ENCODE results near the gene KCNT2.

KCNT2 gene

DNA sequence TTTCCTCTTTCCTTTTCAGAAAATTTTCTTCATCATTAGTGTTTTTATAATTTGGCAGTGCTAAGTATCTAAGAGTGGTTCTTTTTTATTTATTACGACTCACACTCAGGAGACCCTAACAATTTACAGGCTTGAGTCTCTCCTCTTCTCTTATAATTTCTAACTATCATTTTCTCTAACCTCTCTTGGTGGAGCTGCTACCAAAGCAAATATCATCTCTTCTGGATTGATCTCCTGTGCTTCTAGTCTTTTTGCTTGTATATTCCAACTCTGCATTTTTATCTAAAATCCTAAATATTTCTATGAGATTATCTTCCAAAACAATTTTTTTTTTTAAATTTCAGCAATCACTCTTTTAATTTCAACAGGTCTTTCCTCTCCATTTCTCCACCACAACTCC, 250.3 kb downstream of the KCNT2 start:
- Mint-ChIP-seq H3K9me3 (no peaks in the 10 kb centered on the region), H3K27me3 (ENCODE audit: low read depth) (no peaks in the 10 kb centered on the region), H3K4me1 (ENCODE audit: low read depth) (no peaks in the 10 kb centered on the region)

GRCh38 chr1:196355206-196355786, 252.9 kb downstream of the KCNT2 start:
- no peak overlapping the region for H3K4me3 Mint-ChIP-seq
- H3K9me3 Mint-ChIP-seq = no peaks in the 10 kb centered on the region
- H3K27me3 Mint-ChIP-seq (ENCODE audit: low read depth) = no peaks in the 10 kb centered on the region
- H3K36me3 Mint-ChIP-seq (ENCODE audit: low read depth) = no peaks in the 10 kb centered on the region
- H3K4me1 Mint-ChIP-seq (ENCODE audit: low read depth) = no peaks in the 10 kb centered on the region
- no peak overlapping the region for H3K27ac Mint-ChIP-seq

More for the DNA sequence above, 250.3 kb downstream of the KCNT2 start:
- H3K4me3 Mint-ChIP-seq = no peak overlapping the region
- no peaks in the 10 kb centered on the region for H3K36me3 Mint-ChIP-seq (ENCODE audit: low read depth)
- H3K27ac Mint-ChIP-seq = no peak overlapping the region

DNA sequence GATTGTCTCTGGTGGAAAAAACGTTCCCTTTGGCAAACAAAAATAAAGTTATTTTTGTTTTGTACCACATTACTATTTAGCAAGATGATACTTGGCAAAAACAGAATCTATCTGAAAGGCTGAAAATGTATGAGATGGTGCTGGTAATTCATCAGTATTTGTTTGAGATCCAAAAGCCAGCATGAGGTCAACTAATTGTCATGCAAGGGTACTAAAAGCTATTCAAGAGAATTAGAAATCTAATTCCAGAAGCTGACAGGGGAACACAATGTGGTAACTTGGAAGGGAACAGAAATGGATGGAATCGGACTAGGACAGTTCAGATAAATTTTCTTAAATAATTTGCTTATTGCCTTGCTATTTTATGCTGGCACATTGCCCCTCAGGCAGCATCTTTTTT, 263.8 kb downstream of the KCNT2 start:
- H3K27ac Mint-ChIP-seq = no peak overlapping the region
- H3K9me3 Mint-ChIP-seq = no peaks in the 10 kb centered on the region
- no peaks in the 10 kb centered on the region for H3K27me3 Mint-ChIP-seq (ENCODE audit: low read depth)
- no peak overlapping the region for H3K4me3 Mint-ChIP-seq
- H3K36me3 Mint-ChIP-seq (ENCODE audit: low read depth) = no peaks in the 10 kb centered on the region
- H3K4me1 Mint-ChIP-seq (ENCODE audit: low read depth) = no peaks in the 10 kb centered on the region

GRCh38 chr1:196324345-196324744, 283.9 kb downstream of the KCNT2 start:
- H3K27me3 Mint-ChIP-seq (ENCODE audit: low read depth) = no peaks in the 10 kb centered on the region
- H3K9me3 Mint-ChIP-seq = no peaks in the 10 kb centered on the region
- no peak overlapping the region for H3K4me3 Mint-ChIP-seq
- H3K27ac Mint-ChIP-seq = no peak overlapping the region
- no peaks in the 10 kb centered on the region for H3K36me3 Mint-ChIP-seq (ENCODE audit: low read depth)
- no peaks in the 10 kb centered on the region for H3K4me1 Mint-ChIP-seq (ENCODE audit: low read depth)

DNA sequence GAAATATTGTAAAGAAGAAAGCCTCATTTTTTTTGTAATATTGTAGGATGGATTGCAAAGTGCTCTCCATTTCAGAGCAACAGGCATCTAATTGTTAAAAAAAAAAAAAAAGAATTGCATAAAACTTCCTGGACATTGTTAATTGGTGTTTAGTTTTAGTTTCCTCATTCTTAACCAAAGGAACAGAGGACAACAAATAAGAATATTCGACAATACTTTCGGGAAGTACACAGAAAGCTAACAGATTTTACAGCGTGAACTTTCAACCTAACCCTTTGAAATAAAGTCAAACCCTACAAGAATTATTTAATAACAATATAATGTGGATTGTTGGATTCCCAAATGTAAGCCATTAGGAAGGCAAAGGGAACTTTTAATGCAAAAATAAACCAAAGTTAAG, 284.4 kb downstream of the KCNT2 start:
- Mint-ChIP-seq H3K4me3 (no peak overlapping the region), H3K27ac (no peak overlapping the region), H3K36me3 (ENCODE audit: low read depth) (no peaks in the 10 kb centered on the region), H3K27me3 (ENCODE audit: low read depth) (no peaks in the 10 kb centered on the region), H3K9me3 (no peaks in the 10 kb centered on the region), H3K4me1 (ENCODE audit: low read depth) (no peaks in the 10 kb centered on the region)

GRCh38 chr1:196319301-196319700, 288.9 kb downstream of the KCNT2 start:
- Mint-ChIP-seq H3K27me3 (ENCODE audit: low read depth) (no peaks in the 10 kb centered on the region), H3K9me3 (no peaks in the 10 kb centered on the region), H3K36me3 (ENCODE audit: low read depth) (no peaks in the 10 kb centered on the region), H3K4me1 (ENCODE audit: low read depth) (no peaks in the 10 kb centered on the region), H3K27ac (no peak overlapping the region), H3K4me3 (no peak overlapping the region)

GRCh38 chr1:196317535-196318522, 290.4 kb downstream of the KCNT2 start:
- Mint-ChIP-seq H3K36me3 (ENCODE audit: low read depth) (no peaks in the 10 kb centered on the region), H3K9me3 (no peaks in the 10 kb centered on the region), H3K4me1 (ENCODE audit: low read depth) (no peaks in the 10 kb centered on the region), H3K4me3 (no peak overlapping the region), H3K27me3 (ENCODE audit: low read depth) (no peaks in the 10 kb centered on the region), H3K27ac (no peak overlapping the region)

DNA sequence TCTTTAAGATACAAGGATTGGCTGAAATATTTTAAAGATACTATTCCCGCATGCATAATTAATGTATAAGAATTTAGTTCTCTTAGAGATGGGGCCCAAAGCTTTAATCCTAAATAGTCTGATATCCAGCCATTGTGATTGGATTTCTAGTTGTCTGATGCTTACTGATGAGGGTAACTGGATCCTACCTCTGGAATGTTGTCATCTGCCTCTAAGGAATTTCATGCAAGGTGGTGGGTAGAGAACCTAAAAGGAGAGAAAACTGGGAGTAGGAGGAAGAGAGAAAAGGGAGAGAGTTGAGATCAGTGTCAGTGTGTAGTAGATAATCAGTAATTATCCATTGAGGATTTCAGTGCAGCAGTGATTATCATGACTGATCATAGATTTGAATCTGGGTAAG, 295.5 kb downstream of the KCNT2 start:
- H3K27ac Mint-ChIP-seq = no peak overlapping the region
- no peaks in the 10 kb centered on the region for H3K36me3 Mint-ChIP-seq (ENCODE audit: low read depth)
- H3K4me3 Mint-ChIP-seq = no peak overlapping the region

DNA sequence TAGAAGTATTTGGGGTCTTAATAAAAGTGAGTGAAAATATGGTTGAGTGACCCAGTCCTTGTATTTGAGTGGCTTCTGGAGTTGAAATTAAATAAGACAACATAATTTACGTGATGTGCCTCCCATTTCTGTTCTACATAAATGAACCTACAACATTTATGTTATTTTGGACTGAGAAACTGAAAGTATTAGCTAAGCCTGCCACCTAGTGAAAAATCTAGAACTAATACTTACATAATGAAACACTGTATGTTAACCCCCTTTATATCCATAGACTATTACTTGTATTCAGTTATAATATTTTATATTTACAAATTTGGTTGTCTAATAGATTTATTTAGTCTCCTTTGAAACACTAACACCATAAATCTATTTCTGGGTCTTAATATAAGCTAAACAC, 298.9 kb downstream of the KCNT2 start:
- no peak overlapping the region for H3K4me3 Mint-ChIP-seq
- no peak overlapping the region for H3K27ac Mint-ChIP-seq
- H3K27me3 Mint-ChIP-seq (ENCODE audit: low read depth) = no peaks in the 10 kb centered on the region
- H3K9me3 Mint-ChIP-seq = no peaks in the 10 kb centered on the region
- no peaks in the 10 kb centered on the region for H3K4me1 Mint-ChIP-seq (ENCODE audit: low read depth)
- H3K36me3 Mint-ChIP-seq (ENCODE audit: low read depth) = no peaks in the 10 kb centered on the region

More for the DNA sequence above, 295.5 kb downstream of the KCNT2 start:
- no peaks in the 10 kb centered on the region for H3K4me1 Mint-ChIP-seq (ENCODE audit: low read depth)
- no peaks in the 10 kb centered on the region for H3K9me3 Mint-ChIP-seq
- no peaks in the 10 kb centered on the region for H3K27me3 Mint-ChIP-seq (ENCODE audit: low read depth)

DNA sequence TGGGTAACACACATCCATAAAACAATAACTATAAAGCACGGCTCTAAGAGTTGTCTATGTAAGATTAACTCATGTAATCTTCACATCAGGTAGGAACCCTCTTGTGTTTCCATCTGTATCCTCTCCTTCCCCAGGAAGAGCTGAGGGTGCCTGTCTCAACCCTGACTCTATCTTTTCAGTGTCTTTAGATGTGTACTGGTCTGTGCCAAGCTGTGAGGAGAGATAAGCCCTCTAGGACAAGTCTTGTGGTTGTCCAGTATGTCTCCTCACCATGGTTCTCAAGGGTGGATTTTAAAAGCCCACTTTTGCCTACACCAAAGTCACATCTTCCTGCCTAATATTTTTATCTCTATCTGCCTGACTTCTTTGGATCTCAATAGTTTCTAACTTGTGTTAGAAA, 300.1 kb downstream of the KCNT2 start:
- no peak overlapping the region for H3K27ac Mint-ChIP-seq
- no peaks in the 10 kb centered on the region for H3K4me1 Mint-ChIP-seq (ENCODE audit: low read depth)
- H3K4me3 Mint-ChIP-seq = no peak overlapping the region

DNA sequence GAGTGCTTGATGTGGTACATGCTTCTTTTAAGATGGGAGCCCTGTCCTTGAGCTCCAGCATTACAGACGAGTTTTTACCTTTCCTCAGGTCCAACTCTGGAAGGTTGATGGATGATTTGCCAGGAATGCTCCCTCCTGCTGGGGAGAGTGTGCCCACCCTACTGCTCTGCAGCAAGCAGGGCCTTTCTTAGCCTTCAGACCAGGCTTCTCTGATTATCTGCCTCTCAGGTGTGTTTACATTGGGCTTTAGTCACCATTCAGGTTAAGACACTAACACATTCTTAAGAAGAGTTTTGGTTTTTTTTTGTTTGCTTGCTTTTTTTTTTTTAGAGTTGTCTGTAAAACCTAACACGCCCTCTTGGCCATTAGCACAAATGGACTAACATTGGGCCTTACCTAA, 301.8 kb downstream of the KCNT2 start:
- no peak overlapping the region for H3K4me3 Mint-ChIP-seq
- no peaks in the 10 kb centered on the region for H3K27me3 Mint-ChIP-seq (ENCODE audit: low read depth)
- H3K27ac Mint-ChIP-seq = no peak overlapping the region
- H3K4me1 Mint-ChIP-seq (ENCODE audit: low read depth) = no peaks in the 10 kb centered on the region
- H3K9me3 Mint-ChIP-seq = no peaks in the 10 kb centered on the region
- H3K36me3 Mint-ChIP-seq (ENCODE audit: low read depth) = no peaks in the 10 kb centered on the region

More for the DNA sequence above, 300.1 kb downstream of the KCNT2 start:
- Mint-ChIP-seq H3K27me3 (ENCODE audit: low read depth) (no peaks in the 10 kb centered on the region), H3K9me3 (no peaks in the 10 kb centered on the region), H3K36me3 (ENCODE audit: low read depth) (no peaks in the 10 kb centered on the region)

- Mint-ChIP-seq H3K4me1 (ENCODE audit: low read depth) (no peaks in the 10 kb centered on the region), H3K4me3 (no peak overlapping the region), H3K27ac (no peak overlapping the region), H3K36me3 (ENCODE audit: low read depth) (no peaks in the 10 kb centered on the region), H3K9me3 (no peaks in the 10 kb centered on the region), H3K27me3 (ENCODE audit: low read depth) (no peaks in the 10 kb centered on the region)
Measured at GRCh38 chr1:196305216-196305615, 303.0 kb downstream of the KCNT2 start.

DNA sequence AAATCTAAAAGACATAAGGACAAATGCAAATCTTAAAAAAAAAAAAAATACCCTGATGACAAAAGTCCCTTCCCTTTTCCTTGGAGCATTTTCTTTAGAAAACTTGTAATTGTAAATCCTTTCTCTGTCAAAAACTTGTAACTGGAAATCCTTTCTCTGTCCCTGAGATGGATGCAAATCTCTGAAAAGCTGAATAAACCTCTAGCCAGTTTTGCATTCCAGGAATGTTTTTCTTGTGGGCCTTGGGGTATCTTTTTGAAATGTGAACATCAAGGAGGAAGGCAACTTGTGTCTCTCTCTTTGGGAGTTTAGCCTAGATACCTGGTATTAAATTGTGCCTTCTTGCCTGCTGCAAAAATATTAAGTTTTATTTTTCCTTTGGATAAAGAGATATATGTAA, 305.3 kb downstream of the KCNT2 start:
- H3K9me3 Mint-ChIP-seq = no peaks in the 10 kb centered on the region
- H3K27ac Mint-ChIP-seq = no peak overlapping the region
- no peaks in the 10 kb centered on the region for H3K27me3 Mint-ChIP-seq (ENCODE audit: low read depth)
- no peaks in the 10 kb centered on the region for H3K4me1 Mint-ChIP-seq (ENCODE audit: low read depth)
- H3K4me3 Mint-ChIP-seq = no peak overlapping the region
- no peaks in the 10 kb centered on the region for H3K36me3 Mint-ChIP-seq (ENCODE audit: low read depth)

DNA sequence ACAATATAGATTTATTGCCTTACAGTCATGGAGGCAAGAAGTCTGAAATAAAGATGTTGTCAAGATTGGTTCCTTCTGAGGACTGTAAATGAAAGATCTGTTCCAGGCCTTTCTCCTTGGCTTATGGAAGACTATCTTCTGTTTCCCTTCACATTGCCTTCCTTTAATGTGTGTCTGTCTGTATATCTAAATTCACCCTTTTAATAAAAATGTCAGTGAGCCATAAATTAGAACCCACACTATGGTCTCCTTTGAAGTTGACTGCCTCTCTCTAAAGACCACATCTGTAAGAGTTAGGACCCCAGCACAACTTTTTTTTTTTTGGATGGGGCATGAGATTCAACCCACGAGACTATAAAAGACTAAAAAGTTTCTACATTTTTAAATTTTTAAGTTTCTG, 305.8 kb downstream of the KCNT2 start:
- Mint-ChIP-seq H3K36me3 (ENCODE audit: low read depth) (no peaks in the 10 kb centered on the region), H3K27ac (no peak overlapping the region), H3K4me3 (no peak overlapping the region), H3K27me3 (ENCODE audit: low read depth) (no peaks in the 10 kb centered on the region), H3K9me3 (no peaks in the 10 kb centered on the region), H3K4me1 (ENCODE audit: low read depth) (no peaks in the 10 kb centered on the region)

DNA sequence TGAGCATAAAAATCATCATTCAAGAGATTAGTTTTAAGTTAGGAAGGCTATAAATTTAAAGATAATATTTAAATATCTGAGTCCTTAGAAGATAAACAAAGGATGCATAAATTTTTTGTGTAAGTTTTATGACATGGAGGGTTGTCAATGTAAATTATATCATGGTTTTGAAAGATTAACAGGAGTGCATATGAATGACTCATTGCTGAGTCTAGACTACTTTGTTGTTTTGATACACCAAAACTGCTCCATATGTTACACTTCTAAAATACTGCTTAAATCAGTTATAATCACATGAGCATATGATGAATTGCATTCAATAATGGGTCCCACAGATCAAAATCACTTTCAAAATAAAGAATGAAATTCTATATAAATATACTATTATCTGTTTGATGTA, 312.5 kb downstream of the KCNT2 start:
- Mint-ChIP-seq H3K27me3 (ENCODE audit: low read depth) (no peaks in the 10 kb centered on the region), H3K27ac (no peak overlapping the region), H3K36me3 (ENCODE audit: low read depth) (no peaks in the 10 kb centered on the region), H3K4me1 (ENCODE audit: low read depth) (no peaks in the 10 kb centered on the region), H3K4me3 (no peak overlapping the region), H3K9me3 (no peaks in the 10 kb centered on the region)
